ENCODE measurements around the gene SLC9C1. TPM values are rescaled to one million over a fixed set of nuclear protein-coding genes. Genes with fewer than 3 reads are reported as not detected.

Gene SLC9C1
- total RNA-seq, 1 donor from 2014 or later: not detected

GRCh38 chr3:112128843-112129727 lies 164.9 kb downstream of the SLC9C1 start:
- H3K27me3 Mint-ChIP-seq (ENCODE audit: unreplicated experiment): no peaks in the 10 kb centered on the region
- no peaks in the 10 kb centered on the region for H3K36me3 Mint-ChIP-seq (ENCODE audit: unreplicated experiment)
- no peak for DNase-seq
- H3K4me3 Mint-ChIP-seq (ENCODE audit: unreplicated experiment): no peak overlapping the region
- H3K4me1 Mint-ChIP-seq (ENCODE audit: low read depth, unreplicated experiment): peaks cover 26% of the 10 kb centered on the region
- no peaks in the 10 kb centered on the region for H3K9me3 Mint-ChIP-seq (ENCODE audit: unreplicated experiment)
- TF ChIP-seq CTCF (IDR thresholded peaks at IDR 0.05; ENCODE audit: partially characterized antibody, unreplicated experiment): no peak
- no peak overlapping the region for H3K27ac Mint-ChIP-seq (ENCODE audit: unreplicated experiment)

DNA sequence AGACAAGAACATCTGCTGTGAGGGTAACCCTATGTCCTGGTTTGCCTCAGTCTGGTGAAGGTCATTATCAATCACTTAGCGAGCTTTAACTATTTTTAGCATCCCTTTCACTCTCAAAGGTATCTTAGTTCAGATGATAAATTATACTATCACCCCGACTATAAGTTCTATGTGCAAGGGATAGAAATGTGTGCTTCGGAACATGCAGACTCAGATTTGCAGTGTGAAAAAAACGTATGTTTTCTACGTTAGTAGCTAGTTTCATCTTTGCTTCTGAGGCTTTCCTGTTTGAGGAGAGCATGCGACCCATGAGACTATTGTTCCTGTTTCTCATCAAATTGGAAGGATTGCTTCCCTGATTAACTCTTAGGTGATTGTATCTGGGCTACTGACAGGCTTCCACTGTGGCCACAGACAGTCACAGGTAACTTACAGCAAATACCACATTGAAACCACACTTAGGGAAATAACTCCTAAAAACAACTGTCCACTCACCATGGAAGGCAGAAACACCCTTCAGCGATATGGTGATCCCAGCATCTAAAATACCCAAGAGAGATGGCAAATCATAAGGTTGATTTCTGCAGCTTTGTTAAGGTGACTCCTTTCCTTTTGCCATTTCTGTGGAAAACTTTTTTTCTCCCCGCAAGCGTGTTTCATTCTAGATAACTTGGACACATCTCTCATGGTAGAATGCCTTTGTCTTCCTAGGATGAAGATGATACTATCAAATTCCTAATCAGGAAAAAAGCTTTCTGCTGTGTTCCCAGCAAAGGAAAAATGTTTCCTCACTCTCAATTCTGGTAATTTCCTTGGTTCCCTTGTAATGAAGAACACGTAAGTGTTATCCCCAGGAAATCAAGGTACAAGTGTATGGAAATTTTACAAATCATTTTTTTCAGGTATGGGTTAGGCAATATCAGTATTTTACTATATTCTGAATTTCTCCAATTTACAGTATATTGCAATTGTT lies 166.2 kb downstream of the SLC9C1 start:
- H3K4me3 Mint-ChIP-seq (ENCODE audit: unreplicated experiment): no peak overlapping the region
- H3K9me3 Mint-ChIP-seq (ENCODE audit: unreplicated experiment): no peaks in the 10 kb centered on the region
- no peak for DNase-seq
- TF ChIP-seq CTCF (IDR thresholded peaks at IDR 0.05; ENCODE audit: partially characterized antibody, unreplicated experiment): no peak
- H3K36me3 Mint-ChIP-seq (ENCODE audit: unreplicated experiment): no peaks in the 10 kb centered on the region
- H3K27ac Mint-ChIP-seq (ENCODE audit: unreplicated experiment): no peak overlapping the region
- no peaks in the 10 kb centered on the region for H3K27me3 Mint-ChIP-seq (ENCODE audit: unreplicated experiment)
- H3K4me1 Mint-ChIP-seq (ENCODE audit: low read depth, unreplicated experiment): peaks cover 26% of the 10 kb centered on the region

- Mint-ChIP-seq H3K9me3 (ENCODE audit: unreplicated experiment) (no peaks in the 10 kb centered on the region), H3K27me3 (ENCODE audit: unreplicated experiment) (no peaks in the 10 kb centered on the region), H3K4me1 (ENCODE audit: low read depth, unreplicated experiment) (peaks cover 26% of the 10 kb centered on the region), H3K36me3 (ENCODE audit: unreplicated experiment) (no peaks in the 10 kb centered on the region), H3K4me3 (ENCODE audit: unreplicated experiment) (no peak overlapping the region), H3K27ac (ENCODE audit: unreplicated experiment) (no peak overlapping the region)
- no peak for TF ChIP-seq CTCF (IDR thresholded peaks at IDR 0.05; ENCODE audit: partially characterized antibody, unreplicated experiment)
- no peak for DNase-seq
These were observed 167.5 kb downstream of the SLC9C1 start for GRCh38 chr3:112126511-112126911.

GRCh38 chr3:112124907-112125607 lies 169.0 kb downstream of the SLC9C1 start:
- Mint-ChIP-seq H3K27me3 (ENCODE audit: unreplicated experiment) (no peaks in the 10 kb centered on the region), H3K27ac (ENCODE audit: unreplicated experiment) (no peak overlapping the region), H3K4me1 (ENCODE audit: low read depth, unreplicated experiment) (peaks cover 30% of the 10 kb centered on the region), H3K4me3 (ENCODE audit: unreplicated experiment) (no peak overlapping the region), H3K36me3 (ENCODE audit: unreplicated experiment) (no peaks in the 10 kb centered on the region), H3K9me3 (ENCODE audit: unreplicated experiment) (no peaks in the 10 kb centered on the region)
- no peak for DNase-seq
- no peak for TF ChIP-seq CTCF (IDR thresholded peaks at IDR 0.05; ENCODE audit: partially characterized antibody, unreplicated experiment)

Data from glutamatergic neuron (in vitro differentiated cells).